GM12892 (cell line): ENCODE data around the gene KREMEN2.
"Not testable (repeated sequence)": the region's sequence is repeated elsewhere in the genome, so short reads cannot be mapped to it uniquely, and the experiment has no call there.

ENCODE experiments used
- POLR2AphosphoS5 ChIP-seq: IDR thresholded peaks from 2 replicates; pipeline ENCODE4 v1.6.1; 2011; ENCODE audit warnings: low read depth, low read length, control low read depth
- TAF1 ChIP-seq: IDR thresholded peaks from 2 replicates; pipeline ENCODE4 v1.6.1; 2011; ENCODE audit warnings: low read depth, mild to moderate bottlenecking, control low read depth, low read length, borderline replicate concordance

GRCh38 chr16:2928151-2928550, 35.9 kb upstream of the KREMEN2 start:
- not testable (repeated sequence) for TF ChIP-seq POLR2AphosphoS5, TAF1
